CD4-positive, alpha-beta T cell treated with Interleukin-21 for 1 hour (primary cell): ENCODE results near the gene RAPGEF6.
A peak's percentile ranks its signal among the peaks of the same experiment; 100 is the strongest.

Experiments
- DNase-seq: peaks from one replicate; pipeline ENCODE4 v3.0.0-alpha.2; 2020

Gene RAPGEF6

DNA sequence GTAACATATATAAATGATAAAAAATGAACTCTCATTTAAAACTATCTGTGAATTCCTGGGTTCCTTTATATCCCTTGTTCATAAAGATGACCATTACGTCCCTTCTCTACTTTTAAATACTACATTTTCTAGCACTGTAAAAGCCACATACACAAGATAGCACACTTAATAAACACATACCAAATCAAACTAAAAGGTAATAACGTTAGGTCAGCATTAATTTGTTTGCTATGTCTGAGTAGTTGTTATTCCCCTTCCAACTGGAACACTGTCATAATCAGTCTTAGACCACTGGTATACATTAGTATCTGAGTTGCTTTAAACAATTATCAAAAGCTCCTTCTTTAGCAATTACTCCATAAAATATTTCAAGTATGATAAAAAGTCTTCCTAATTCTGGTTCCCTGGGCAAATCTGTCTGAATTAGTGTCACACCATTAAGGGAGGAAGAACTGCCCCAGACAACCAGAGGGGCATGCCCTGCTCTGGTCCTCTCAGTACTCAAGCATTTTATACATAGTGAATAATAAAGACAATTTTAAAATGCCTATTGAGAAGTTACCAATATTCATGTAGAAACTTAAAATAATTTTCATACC is 98.1 kb downstream of the RAPGEF6 start:
- DNase-seq: no peak

DNA sequence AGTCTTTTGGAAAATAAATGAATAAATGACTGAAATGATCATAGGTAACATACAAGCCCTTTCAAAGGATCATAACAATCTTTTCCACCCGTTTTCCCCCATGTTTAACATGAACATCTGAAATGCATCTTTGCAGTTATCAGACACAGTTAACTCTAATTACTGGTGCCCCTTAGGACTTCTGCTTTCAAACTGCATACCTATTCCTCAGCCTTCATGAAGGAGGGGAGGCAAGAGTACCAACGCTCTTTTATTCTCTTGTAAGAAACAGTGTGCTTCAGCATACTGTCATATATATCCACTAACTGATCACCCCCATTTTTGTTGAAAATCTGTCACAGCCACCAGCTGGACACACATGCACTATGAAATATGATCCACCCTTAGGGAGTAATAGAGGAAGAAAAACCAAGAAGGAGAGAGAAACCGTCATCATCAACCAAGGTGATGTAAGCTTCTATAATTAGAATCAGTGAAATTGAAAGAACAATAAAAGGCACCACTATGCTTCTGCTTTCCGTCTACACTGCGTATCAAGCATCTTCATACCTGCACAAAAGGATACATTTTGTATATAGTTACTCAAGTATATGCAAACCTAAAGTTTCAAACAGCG is 98.7 kb downstream of the RAPGEF6 start:
- DNase-seq: peak; percentile 59

DNA sequence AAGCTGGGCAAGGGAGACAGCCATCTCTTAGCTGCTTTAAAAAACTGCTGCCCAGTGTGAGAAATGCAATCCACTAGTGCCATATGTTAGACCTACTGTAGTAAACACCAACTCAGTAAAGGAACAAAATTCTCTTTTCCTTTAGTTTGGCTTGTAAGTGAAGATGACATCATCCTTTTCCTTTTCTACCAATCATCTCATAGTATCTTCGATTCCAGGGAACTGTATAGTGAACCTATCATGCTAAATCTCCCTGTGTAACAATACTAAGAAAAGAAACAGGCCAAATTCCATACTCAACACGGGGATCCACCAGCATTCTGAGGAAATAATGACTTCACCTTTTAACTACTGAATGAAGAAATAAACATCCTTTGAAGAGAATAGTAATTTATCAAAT is 100.1 kb downstream of the RAPGEF6 start:
- DNase-seq: no peak

DNA sequence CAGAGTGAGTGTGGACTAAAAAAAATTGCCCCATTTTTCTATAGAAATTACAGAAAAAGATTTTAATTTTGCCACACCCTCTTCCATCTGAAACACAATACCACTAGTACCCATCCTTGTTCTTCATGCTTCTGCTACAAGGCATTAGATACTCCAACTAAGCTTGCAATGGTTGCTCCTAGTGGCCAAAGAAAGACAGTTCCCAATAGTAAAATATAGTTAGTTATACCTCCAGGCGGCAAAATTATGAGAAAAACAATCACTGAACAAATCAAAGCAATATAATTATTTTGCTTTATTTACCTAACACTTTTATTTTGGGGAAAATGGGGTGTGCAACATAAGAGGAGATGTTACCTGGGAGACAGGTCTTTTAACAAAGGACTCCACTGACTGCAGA is 101.2 kb downstream of the RAPGEF6 start:
- DNase-seq: no peak

DNA sequence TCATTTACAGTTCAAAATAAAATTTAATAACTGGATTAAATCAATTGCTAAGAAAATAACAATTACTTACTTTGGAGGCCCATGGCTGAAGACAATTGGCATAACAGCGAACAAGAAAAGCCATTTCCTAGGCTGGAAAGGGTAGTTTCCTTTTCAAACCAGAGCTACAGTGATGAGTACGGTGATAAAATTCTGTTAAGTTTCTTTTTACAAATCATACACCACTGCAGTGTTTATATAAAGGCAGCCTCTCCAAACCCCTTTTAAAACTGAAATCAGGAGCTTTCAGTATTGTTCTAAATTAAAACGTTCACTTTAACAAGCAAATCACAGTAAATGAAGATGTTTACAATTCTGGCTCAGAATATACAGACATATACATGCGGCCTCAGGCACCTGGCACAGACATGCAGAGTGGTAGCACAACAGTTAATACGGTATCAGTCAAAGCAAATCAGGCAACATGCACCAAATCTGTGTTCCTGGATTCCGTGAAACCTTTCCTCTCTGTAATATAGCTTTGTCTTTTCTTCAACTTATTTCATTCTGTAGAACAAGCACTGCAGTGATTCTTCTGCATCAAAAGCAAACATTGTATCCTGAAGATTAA is 102.9 kb downstream of the RAPGEF6 start:
- peak; percentile 48 for DNase-seq

DNA sequence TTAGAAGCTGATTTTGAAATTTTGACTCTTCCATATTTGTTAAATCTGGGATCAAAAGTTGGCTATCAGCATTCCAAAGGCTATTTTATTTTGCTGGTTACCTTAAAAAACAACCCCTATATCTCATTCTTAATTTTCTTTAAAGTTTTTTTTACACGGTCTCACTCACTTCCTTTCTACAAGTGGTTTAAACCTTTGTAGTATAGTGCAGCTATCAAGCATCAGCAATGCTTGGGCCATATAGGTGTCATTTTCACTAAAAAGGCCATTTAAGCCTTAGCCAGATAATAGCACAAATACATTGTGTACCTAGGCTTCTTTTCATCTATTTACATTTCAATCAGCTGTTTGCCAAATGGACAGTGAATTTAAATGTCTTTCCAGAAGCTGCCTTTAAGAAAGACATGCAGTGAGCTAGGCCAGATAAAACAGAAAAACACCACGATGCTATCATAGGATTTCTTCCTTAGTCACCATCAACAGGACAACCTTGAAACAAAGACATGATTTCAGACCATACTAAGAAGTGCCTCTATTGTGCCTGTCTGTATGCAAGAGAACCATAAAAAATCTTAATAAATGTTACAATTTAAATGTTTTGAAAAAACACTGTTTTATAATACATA is 104.2 kb downstream of the RAPGEF6 start:
- no peak for DNase-seq

DNA sequence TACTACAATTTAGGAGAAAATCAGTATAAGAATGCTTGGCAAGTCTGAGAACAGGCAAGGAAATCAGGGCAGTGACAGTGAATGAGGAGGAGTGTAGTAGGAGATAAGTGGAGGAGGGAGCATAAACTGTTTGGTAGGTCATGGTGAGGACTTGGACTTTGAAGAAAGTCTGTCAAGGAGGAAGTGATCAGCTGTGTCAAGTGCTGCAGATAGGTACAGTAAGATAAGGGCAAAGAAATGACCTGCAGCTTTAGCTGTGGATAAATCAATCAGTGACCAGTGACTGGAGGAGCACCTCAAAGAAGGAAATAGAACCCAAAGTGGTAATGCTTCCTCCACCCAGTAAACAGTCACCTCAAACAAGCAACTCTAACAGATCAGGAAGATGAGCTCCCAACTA is 106.3 kb downstream of the RAPGEF6 start:
- no peak for DNase-seq

DNA sequence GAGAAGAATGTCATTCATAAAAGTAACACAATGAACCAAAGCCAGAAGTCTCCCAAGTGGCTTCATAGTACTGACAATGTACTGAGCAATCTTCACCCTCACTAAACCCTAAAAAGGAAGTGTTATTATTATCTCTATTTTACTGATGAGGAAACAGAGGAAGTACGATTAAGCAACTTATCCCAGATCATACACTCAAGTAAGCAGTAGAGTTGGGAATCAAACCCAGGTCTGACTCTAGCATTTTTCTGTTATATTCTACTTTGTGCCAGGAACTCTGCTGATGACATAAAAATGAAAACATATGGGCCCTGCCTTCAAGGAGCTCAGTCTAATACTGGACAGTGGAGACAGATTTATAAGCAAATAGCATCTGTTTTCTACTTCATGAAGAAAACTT is 109.2 kb downstream of the RAPGEF6 start:
- DNase-seq: no peak

DNA sequence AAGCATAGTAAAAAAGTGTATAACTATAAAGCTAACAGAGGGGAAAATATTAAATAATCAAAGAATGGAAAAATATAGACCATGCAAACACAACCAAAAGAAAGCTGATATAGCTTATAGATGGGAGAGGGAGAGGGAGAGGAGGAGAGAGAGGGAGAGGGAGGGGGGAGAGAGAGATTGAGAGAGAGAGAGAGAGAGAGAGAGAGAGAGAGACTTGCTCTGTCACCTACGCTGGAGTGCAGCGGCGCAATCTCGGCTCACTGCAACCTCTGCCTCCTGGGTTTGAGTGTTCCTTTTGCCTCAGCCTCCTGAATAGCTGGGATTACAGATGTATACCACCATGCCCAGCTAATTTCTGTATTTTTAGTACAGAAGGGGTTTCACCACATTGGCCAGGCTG is 110.6 kb downstream of the RAPGEF6 start:
- no peak for DNase-seq

DNA sequence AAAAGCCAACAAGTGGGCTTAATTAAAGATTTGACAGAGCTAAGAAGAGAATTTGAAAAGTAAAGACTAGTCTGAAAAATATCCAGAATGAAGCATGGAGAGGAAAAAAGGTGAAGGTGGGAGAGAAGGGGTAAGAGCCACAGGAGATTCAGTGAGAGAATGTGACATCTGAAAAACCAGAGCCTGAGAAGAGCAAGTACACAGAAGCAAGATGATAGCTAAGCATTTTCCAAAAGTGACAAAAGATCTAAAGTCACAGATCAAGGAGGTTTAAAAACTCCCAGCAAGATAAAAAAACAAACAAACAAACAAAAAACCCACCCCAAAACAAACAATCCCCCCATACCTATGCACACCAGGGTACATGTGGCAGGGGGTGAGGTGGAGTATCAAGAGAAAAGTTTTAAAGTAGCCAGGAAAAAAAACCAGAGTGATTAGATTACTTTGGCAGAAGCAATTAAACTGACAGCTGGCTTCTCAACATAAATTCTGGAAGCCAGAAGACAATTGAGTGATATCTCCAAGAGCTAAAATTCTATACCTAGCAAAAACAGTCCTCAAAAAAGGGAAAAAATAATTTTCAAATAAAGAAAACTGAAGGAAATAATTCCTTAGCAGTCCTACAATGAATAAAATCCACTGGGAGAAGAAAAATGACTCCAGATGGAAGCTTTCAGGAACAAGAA is 111.4 kb downstream of the RAPGEF6 start:
- no peak for DNase-seq

DNA sequence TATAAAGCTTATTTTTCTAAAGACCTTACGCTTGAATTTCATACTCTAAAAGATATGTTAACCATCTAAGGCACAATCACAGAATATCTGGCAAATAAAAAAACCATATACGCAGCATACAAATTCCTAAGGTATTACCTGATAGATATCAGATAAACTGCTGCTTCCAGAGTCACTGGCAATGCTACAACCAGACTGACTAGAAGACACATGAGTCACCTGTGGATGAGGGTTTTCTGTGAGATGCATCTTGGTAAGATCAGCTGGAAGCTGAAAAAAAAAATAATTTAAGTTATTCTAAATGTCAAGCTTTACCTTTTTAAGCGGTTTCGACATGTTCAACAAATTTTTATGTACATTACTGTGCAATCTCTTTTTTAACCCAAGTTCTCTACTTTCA is 113.8 kb downstream of the RAPGEF6 start:
- no peak for DNase-seq

DNA sequence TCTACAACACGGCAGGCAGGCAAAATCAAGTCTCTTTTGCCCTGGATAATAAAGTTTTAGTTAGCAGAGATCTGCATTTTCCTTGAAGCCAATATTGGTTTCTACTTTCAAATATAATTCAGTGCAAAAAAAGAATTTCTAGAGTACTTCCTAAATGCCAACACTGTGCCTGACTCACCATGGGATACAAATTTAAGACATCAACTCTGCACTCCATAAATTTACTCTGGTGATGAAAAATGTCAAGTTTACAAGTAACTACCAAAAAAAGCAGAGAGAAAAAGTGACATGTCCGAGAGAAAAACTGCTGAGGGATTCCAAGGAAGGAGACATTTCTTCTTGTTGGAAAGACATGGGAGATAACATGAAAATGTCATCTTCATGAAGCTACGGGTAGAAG is 119.7 kb downstream of the RAPGEF6 start:
- no peak for DNase-seq

DNA sequence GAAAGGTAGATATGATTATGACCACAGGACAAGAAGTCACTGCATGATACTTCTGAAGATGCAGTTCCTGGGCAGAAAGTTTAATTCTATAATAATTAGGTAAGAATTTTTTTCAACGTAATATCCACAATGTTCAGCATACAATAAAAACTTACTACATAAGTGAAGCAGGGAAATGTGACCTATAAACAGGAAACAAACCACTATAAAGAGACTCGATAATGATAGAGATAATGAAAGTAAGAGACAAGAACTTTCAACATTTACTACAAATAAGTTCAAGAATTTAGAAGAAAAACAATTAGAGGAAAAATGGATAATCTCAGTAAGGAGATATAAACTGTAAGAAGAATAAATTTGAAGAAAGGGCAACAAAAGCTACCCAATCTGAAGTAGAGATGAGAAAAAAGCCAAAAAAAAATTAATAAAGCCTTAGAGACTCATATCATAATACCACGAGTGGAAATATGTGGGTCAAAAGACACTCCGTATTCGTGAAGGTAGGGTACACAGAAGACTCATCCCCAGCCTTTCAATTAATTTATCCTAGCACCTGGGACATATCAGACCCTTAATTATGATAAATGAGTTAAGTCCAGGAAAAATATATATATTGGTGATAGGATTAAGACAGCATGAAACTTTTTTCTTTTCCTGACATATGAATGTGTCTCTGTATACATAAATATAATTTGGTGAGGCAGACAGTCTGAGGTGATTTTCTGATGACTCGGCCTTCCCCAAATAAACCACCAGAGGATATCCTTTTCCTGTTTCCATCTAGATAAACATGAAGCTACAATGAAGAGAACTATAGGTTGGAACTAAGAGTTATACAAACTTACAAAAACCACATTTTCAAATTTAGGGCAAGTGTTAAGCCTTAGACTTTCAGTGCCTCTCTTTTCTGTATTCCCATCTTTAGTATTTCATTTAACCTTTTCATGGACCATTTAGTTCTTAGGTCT is 120.4 kb downstream of the RAPGEF6 start:
- peak; percentile 75 for DNase-seq

DNA sequence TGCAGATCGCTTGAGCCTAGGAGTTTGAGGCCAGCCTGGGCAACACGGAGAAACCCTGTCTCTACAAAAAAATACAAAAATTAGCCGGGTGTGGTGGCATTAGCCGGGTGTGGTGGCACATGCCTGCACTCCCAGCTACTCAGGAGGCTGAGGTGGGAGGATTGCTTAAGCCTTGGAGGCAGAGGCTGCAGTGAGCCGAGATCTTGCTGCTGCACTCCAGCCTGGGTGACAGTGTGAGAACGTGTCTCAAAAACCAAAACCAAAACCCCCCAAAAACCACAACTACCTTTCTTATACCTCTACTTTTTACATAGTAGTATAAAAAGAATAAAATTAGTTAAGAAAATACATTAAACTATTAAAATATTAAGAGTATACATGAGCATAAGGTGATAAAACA is 121.2 kb downstream of the RAPGEF6 start:
- DNase-seq: no peak

DNA sequence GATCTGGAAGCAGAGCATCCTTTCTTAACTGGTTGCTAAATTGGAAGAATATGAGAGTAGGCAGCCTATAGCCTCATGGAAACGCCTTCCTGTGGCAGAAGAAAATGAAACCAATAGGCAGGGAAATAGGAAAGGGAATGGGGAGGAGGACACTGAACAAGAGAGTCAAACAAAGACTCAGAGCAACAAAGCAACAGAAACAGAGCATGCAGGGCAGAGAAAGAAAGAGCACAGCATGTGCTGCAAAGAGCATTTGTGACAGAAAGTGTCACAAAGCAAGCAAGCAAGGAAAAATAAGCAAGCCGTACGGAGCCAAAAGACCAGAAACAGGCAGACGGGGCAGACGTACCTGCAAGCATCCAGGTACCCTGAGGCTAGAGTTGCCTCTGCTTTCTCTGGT is 123.1 kb downstream of the RAPGEF6 start:
- no peak for DNase-seq

DNA sequence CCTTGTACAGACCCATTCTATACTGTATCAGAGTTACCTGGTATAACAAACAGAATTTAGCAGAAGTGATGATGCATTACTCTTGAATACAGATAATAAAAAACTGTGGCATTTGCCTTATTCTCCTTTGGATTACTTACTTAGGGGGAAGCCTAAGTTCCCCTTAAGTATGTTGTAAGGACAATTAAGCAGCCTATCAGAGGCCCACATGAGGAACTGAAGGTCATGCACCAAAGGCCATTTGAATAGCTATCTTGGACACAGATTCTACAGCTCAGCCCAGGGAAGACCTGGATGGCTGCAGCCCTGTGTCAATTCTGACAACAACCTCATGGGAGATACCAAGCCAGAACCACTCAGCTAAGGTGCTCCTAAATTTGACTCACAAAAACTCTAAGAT is 125.2 kb downstream of the RAPGEF6 start:
- DNase-seq: no peak

DNA sequence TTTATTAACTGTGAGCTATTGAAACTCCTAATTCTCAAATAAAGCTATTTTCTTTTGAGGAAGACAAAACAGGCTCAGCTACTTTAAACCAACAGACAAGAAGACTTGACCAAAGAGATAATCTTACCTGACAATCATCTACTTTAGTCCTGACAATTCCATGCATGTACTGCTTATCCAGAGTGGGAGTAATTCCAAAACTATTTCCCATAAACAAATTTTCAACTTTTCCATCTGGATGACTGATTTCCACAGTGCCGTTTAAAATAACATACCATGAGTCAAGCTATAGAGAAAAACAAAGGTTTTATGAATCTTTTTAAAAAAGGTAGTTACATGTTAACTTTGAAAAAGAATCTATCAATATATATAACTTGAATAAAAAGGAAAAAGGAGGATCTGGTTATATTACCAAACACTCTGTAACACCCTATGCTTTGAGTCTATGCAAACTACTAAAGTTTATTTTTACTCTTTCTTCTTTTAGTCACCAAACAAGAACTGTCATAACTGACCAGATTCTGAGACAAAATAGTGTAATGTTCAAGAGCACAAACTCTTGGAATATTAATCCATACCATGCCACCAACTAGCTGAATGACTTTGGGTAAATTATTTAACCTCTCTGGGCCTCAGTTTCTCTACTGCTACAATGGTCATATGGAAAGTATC is 129.7 kb downstream of the RAPGEF6 start:
- no peak for DNase-seq

DNA sequence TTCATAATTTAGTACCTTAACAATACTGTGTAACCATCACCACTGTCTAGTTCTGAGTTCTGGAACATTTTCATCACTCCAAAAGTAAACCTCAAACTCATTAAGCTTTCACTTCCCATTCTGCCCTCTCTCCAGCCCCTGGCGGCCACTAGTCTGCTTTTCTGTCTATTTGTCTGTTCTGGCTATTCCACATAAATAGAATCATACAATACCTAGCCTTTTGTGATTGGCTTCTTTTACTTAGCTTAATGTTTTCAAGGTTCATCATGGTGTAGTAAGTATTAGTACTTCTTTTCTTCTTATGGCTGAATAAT is 138.7 kb downstream of the RAPGEF6 start:
- DNase-seq: no peak

DNA sequence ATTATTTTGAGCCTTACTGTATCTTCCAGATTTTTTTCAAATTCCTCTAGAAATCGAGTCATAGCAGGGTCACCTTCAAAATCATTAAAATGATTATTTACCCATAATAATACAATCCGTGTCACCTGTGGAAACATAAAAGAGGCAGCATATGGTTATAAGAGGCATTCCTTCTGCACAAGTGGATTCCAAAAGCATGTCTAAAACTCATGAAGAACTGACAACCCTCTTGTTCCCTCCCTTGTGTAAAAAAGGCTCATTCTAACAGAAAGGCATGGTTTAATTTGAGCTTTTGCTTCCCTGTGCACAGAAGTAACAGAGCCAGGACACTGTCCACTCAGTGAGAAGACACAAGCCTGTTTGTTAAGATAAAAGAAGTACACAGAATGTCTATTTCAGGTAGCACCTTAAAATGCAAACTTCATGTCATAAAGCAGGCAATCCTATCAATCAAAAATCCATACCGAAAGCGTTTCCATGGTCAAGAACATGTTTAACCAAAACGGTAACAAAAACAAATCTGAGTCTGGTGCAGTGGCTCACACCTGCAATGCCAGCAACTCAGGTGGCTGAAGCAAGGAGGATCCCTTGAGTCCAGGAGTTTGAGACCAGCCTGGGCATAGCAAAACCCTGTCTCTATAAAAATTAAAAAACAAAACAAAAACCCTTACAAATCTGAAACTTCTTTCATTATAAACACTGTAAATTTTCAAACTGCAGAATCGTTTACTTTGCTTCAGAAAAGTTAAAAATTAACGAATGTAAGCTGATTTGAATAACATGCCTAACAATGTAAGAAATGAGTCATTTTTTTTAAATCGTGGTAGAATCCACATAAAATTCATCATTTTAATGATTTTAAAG is 139.3 kb downstream of the RAPGEF6 start:
- no peak for DNase-seq

DNA sequence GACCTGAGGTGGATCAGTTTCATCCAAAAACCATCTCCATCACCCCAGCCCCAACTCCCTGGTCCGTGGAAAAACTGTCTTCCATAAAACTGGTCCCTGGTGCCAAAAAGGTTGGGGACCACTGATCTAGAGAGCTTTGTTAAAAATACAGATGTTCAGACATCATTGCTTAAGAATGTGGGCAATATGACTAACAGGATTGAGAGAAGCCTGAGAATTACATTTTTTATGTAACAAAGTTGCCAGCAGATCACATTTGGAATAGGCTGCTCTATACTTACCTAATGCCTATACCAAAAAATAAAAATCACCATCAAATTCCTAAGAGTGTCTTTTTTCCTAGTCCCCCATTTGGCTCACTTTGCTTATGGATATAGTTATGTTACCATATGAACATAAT is 143.3 kb downstream of the RAPGEF6 start:
- no peak for DNase-seq

DNA sequence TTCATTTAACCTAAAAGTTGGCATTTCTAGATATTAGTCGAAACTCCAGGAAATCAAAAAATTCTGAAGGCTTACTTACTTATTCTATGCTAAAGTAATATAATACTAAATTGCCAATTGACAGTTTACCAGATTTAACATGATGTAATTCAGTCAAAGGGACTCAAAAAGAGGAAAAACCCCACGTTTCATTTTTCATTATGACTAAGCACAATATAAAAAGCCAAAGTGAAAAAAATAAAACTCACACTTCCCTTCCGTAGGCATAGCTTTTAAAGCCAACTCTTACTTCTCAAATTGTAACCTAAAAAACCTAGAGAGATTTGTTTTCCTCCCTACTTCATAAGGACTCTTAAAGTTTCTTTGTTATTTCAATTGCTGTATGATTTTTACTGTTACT is 146.6 kb downstream of the RAPGEF6 start:
- peak; percentile 12 for DNase-seq
